Renal cortex interstitium (tissue), 11 donors: ENCODE measurements around the gene HIVEP3. TPM values are rescaled to one million over a fixed set of nuclear protein-coding genes. Genes with fewer than 3 reads are reported as not detected.

Source experiments
- DNase-seq, 11 donors: peaks; one replicate each; pipeline ENCODE4 v3.0.0-alpha.2; 2013; ENCODE audit warnings: low read depth in 9 of 11, low spot score in 4 of 11; ENCODE audit errors: extremely low read depth in 1 of 11
- polyA plus RNA-seq, 3 donors: library from polyadenylated mRNA; unstranded; fragments of 120-200 nt; gene quantifications; one replicate each; pipeline ENCODE4 v1.2.1, GENCODE V29; 2013; ENCODE audit not compliant: insufficient read length in 3 of 3

HIVEP3 gene
- polyA plus RNA-seq, 3 donors, result 3.4 to 4.6 (median 4.1) TPM

DNA sequence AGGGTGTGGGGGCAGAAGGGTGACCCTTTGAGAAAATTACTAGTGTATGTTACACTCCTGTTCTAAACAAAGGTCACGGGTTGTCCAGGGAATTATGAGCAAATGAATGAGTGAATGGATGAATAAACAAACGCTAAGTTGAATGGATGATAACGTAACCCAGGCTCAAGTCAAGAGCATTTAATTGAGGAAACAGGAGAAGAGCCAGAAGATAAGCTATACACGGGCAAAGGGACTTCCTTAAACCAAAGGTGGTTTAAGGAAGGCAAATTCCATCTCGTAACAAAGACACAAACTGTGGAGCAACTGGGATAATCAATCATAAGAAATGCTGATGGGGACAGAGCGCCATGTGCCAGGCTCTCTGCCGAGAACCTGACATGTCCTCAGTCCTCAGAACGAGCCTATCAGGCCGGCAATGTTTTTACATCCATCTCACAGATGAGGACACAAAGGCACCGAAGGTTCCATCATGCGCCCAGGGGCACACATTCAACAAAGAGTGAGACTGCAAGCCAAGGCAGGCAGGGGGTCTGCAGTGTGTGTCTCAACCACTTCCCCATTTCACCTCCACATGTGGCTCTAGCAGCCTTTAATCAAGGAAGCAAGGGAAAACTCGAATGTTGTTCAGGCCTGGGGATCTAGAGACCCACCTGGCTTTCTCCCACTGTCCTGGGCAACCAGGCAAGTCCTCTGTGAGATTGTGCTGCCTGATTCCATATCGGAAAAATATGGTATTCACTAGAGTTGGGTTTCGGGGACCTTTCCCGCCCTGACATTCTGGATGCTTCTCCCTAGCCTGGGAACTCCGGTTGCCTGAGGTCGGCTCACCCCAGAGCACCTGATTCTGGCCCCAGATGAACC, 307.4 kb downstream of the HIVEP3 start:
- DNase-seq, result no peak

DNA sequence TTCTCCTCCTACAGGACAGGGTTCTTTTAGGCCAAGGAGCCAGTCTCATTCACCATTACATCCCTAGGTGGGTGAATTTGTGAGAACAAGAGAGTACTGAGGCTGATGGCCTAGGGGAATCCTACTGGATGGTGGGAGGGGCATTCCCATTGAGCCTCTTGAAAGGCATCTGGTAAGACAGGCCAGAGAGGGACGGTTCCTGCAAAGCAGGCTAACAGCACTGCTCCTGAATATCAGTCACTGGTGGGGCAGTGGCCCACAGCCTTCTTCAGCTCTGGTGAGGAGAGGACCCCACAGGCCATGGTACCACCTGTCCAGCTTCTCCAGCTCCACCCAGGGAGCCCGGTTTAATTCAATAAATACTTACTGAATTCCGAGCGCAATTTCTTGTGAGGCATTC, 308.4 kb downstream of the HIVEP3 start:
- no peak for DNase-seq

DNA sequence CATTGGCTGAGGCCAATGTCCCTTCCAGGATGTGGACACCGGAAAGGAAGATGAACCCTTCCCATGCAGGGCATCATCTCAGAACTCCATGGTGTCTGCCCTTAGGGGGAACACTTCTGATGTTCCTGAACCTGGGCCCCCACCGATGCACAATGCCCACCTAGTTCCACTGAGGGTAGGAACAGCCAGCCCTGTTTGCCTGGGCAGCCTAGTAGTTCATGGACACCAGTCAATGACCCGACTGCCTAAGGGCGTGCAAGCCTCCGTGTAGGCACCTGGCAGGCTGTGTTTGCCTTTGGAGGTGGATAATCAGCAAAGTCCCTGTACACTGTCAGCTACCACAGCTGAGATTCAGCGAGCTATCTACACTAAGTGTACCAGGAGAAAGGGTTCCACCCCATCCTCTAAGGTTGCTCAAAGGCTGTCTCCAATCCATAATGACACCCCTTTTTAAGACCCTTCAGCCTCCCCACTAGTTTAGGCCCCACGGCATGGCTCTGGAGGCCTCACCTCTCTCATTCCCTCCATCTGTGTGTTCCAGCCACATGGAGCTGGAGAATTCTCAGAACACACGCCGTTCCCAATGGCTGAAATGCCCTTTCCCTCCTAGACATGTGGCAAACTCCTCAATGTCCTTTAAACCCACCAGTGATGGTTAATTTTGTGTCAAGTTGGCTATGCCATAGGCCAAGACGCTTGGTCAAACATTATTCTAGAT, 309.4 kb downstream of the HIVEP3 start:
- no peak for DNase-seq

DNA sequence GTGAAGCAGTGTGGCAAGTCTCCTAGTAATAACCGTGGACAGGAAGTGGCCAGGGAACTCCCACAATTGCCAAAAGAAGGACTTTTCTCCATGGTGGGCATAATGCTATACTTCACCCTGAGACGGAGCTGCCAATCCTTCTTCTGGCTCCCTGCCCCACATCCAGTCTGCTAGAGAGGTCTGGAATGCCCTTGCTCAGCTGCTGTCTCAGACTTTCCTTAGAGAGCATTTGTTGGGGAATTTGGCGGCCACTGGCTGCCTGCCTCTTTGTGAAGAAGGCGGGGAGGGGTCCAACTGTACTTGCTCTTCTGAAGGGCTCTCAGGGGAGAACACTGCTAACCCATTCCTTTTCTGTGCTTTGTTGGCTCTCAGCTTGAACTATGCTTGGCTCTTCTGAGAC, 310.5 kb downstream of the HIVEP3 start:
- peak in 1 of 11 donors; percentile 7 for DNase-seq

GRCh38 chr1:41607808-41608207, 310.9 kb downstream of the HIVEP3 start:
- DNase-seq, result no peak

DNA sequence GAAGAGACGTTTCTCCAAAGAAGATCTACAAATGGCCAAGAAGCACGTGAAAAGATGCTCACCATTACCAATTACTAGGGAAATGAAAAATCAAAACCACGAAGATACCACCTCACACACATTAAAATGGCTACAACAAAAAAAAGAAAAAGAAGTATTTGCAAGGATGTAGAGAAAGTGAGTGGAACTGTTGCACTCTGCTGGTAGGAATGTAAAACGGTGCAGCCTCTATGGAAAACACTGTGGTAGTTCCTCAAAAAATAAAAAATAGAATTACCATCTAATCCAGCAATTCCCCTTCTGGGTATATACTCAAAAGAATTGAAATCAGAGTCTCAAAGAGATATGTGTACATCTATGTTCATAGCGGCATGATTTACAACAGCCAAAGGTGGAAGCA, 318.8 kb downstream of the HIVEP3 start:
- DNase-seq, result peak in 1 of 11 donors; percentile 9

DNA sequence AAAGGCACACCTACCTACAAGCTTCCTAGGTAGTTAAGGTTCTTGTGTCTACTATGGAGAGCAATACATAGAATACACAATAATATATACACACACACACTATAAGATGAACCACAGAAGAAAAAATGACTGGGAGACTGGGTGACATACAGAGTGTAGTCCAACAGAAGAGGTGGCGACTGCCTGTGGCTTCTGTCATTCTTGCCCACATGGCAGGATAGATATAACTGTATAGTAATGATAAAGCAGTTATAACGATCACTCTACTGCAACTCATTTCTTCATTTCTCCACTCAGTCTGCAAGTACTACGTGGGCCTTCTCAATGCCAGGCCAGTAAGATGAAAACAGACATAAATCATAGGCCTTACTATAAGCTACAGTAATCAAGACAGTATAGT, 320.4 kb downstream of the HIVEP3 start:
- DNase-seq, result no peak

DNA sequence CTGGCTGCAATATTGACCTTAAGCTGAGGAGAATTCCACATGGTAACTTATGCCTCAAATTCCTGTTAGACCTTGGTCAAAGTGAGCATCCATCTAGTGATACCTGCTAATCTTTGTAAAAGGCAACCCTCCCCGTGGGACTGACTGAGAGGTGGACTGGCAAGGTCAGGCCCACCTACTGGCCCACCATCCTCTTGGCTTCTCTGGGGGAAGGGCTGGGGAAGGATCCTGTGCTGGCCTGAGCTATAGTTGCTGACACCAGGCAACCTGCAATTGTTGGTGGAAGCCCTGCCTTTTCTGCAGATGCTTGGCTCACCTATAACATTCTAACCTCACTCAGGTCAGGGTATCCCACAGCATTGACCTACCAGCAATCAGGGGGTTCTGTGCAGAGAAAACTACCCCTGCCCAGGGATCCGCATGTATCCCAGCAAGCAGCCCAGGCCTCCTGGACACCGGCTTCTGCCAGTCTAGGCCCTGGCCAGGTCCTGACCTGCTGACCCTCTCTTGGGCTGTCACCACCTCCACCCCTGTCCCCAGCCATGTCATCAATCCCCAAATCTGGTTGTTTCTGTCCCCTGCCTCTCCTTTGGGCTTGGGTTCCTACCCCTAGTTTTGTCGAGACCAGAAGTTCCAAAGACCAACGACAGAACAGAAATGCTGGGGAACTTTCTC, 326.1 kb downstream of the HIVEP3 start:
- DNase-seq, result no peak

DNA sequence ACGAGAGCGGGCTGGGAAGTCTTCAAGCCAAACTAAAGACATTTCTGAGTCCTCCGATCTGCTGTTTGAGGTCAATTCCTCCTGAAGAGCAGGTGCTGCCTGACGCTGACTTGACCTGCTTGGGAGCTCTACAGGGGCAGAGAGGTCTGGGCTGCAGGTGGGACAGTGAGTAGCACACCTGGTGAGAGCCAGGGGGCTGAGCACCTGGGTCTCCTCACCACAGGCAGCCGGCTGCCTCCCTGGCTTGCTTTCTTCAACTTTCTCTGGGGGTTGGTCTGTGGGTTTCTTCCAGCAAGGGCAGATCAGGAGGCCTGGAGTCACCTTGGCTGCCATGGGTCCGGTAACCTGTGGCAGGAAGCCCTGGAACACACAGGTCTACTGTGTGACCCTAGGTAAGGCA, 326.8 kb downstream of the HIVEP3 start:
- DNase-seq, result no peak

DNA sequence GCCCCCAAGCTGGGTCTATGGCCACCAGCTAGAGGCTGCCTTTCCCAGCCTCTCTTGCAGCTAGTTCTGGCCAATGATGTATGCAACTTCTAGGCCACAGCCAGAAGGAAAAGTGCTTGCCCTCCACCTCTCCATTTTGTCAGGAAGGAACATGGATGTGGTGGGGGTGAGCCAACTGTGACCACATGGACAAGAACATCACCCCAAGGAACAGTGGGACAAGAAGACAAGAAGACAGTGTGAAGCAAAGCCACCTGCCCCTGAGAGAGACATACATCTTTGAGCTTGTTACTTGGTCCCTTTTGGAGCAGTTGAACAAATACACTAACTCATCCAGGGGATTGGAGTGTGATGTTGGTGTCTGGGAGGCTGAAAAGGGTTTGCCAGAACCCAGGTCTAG, 328.4 kb downstream of the HIVEP3 start:
- DNase-seq, result no peak

DNA sequence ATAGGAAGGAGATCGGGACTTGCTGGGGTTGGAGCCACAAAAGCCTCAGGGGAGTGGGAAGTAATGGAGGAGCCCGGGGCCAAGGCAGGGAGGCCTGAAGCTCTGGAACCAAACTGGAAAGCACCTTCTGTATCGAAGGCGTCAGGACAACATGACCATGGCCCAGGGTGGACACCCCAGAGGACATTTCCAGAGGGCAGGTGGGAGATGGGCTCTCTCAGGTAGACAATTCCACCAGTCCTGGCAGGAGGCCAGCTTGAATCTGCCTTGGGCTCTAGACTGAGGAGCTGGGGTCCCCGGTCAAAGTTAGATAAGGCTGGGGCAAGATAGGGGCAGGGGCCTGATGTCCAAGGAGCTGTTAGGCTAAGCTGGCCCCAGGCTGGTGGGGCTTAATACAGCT, 329.3 kb downstream of the HIVEP3 start:
- DNase-seq, result no peak

- DNase-seq, result no peak
Observed at GRCh38 chr1:41588334-41588875, 330.3 kb downstream of the HIVEP3 start.

DNA sequence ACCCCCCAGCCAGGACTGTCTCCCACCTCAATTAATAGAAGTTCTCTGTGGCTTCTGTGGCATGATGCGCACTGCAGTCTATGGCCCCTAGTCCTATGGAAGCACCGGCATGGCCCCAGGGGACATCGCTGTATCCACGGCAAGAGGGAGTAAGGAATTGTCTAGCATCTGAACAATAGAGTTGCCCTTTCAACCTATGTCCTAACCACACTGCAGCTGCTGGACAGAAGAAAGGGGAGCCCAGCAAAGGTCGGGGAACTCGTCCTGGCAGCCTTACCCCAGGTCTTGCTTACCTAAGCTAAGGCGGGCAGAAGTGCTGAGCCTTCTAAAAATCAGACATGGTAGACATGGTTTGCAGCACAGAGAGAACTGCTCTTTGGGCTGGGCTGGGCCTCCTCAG, 330.9 kb downstream of the HIVEP3 start:
- no peak for DNase-seq

- no peak for DNase-seq
Observed at GRCh38 chr1:41586230-41586629, 332.5 kb downstream of the HIVEP3 start.

- DNase-seq, result no peak
Observed at GRCh38 chr1:41583658-41584547, 334.8 kb downstream of the HIVEP3 start.

DNA sequence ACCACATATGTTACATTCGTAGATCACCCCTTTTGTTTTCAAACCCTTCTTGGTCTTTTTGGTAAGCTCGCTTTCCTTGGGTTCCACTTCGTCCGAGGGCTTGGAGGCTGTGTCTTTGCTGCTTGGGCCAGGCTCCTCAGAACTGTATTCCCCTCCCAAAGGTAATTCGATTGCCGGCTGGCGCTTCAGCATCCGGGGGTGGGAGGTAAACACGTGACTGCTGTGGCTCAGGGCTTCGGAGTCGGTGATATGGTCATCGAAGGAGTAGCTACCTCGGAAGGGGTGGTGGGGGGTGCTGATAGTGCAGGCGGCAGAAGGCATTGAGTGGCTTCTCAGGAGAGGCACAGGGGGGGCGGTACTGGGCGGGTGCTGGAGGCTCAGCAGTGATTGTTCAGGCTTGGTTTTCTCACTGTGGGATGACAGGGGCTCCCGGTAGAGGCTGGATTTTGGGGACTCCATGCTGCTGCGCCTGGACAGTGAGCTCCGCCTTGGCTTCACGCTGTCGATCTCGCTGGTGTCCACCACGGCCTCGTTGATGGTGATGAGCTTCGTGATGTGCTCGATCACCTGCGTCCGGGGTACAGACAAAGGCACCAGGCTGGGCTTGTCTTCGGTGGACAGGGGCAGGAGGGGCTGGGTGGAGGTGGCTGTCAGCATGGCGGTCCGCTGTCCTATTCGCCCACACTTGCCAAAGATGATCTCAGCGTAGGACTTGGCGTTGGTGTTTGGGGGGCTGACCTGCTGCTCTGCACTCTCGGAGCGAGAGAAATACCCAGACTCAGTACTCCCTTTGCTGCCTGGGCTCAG, 335.7 kb downstream of the HIVEP3 start:
- DNase-seq, result no peak

GRCh38 chr1:41582351-41582750, 336.4 kb downstream of the HIVEP3 start:
- no peak for DNase-seq

DNA sequence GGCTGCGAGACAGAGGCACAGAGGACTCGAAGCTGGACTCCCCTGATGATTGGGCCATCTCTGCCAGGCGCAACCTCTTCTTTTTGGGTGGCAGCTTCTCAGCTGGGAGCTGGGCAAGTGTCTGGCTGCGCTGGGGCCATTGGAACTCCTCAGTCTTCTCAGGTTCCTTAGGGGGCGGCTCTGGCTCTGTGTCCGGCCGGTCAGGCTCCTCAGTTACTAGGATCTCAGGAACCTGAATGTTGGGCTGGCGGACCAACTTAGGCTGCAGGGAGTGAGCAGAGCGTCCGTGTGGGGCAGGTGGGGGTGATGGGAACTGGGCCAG, 336.8 kb downstream of the HIVEP3 start:
- DNase-seq, result no peak
